Vein endothelial cell (primary cell): ENCODE measurements around the gene UGT1A5. TPM values are rescaled to one million over a fixed set of nuclear protein-coding genes. Genes with fewer than 3 reads are reported as not detected.

Experiments
- total RNA-seq: library from RNA; depleted of rRNA; stranded (reverse); fragments of >200 nt; gene quantifications from 2 replicates; pipeline ENCODE4 v1.2.3, GENCODE V29; 2012

The UGT1A5 gene
- not detected in 2 replicates for total RNA-seq

GRCh38 chr2:233712611-233713261, at the start of gene UGT1A5:
UGT1A5 (plus strand) TSS chr2:233712907; CDS start chr2:233712992, 85 bp downstream.

GRCh38 chr2:233671290-233672161, 41.2 kb upstream of the UGT1A5 start, which contains the start of gene UGT1A9:
UGT1A9 (plus strand) TSS chr2:233671898; CDS start chr2:233671935, 37 bp downstream.

GRCh38 chr2:233681521-233682099, 31.1 kb upstream of the UGT1A5 start, which contains the start of gene UGT1A7:
UGT1A7 (plus strand) TSS chr2:233681901; CDS start chr2:233681938, 37 bp downstream.

GRCh38 chr2:233692648-233693047, 20.1 kb upstream of the UGT1A5 start, which contains the start of gene UGT1A6:
UGT1A6 (plus strand) TSS chr2:233692890; CDS start chr2:233693005, 115 bp downstream.

GRCh38 chr2:233718552-233718951, 5.8 kb downstream of the UGT1A5 start, which contains the start of gene UGT1A4:
UGT1A4 (plus strand) TSS chr2:233718736; CDS start chr2:233718821, 85 bp downstream.

GRCh38 chr2:233728723-233729301, 16.1 kb downstream of the UGT1A5 start, which contains the start of gene UGT1A3:
UGT1A3 (plus strand) TSS chr2:233729042; CDS start chr2:233729127, 85 bp downstream.

GRCh38 chr2:233760043-233760442, 47.3 kb downstream of the UGT1A5 start, which contains the start of gene UGT1A1:
UGT1A1 (plus strand) TSS chr2:233760270; CDS start chr2:233760288, 18 bp downstream.

GRCh38 chr2:233778030-233778429, 65.3 kb downstream of the UGT1A5 start, which contains the start of gene MROH2A:
MROH2A (plus strand) TSS chr2:233778330; CDS start chr2:233779359, 1,029 bp downstream.

Other genes with a start within 250 kb of the UGT1A5 start
- 23.5 and 24.8 TPM in 2 replicates for gene USP40, start 146.1 kb upstream of the UGT1A5 start, total RNA-seq
- not detected in 2 replicates for gene UGT1A8, start 95.3 kb upstream of the UGT1A5 start, total RNA-seq
- not detected in 2 replicates for gene UGT1A10, start 76.5 kb upstream of the UGT1A5 start, total RNA-seq
- gene UGT1A9, start 41.0 kb upstream of the UGT1A5 start, total RNA-seq = not detected in 2 replicates
- not detected in 2 replicates for gene UGT1A7, start 31.0 kb upstream of the UGT1A5 start, total RNA-seq
- gene UGT1A6, start 20.0 kb upstream of the UGT1A5 start, total RNA-seq = not detected in 2 replicates
- gene UGT1A4, start 5.8 kb downstream of the UGT1A5 start, total RNA-seq = not detected in 2 replicates
- not detected in 2 replicates for gene UGT1A3, start 16.1 kb downstream of the UGT1A5 start, total RNA-seq
- gene UGT1A1, start 47.4 kb downstream of the UGT1A5 start, total RNA-seq = not detected in 2 replicates
- not detected in 2 replicates for gene MROH2A, start 65.4 kb downstream of the UGT1A5 start, total RNA-seq
- 14.7 and 25.5 TPM in 2 replicates for gene HJURP, start 141.6 kb downstream of the UGT1A5 start, total RNA-seq
- not detected in 2 replicates for gene TRPM8, start 204.5 kb downstream of the UGT1A5 start, total RNA-seq